Measurements from ENCODE around the gene C19orf25.
"Not testable (repeated sequence)": the region's sequence is repeated elsewhere in the genome, so short reads cannot be mapped to it uniquely, and the experiment has no call there.

C19orf25 gene

GRCh38 chr19:1445932-1446712 lies 32.9 kb downstream of the C19orf25 start:
- DNase-seq: no peak

DNA sequence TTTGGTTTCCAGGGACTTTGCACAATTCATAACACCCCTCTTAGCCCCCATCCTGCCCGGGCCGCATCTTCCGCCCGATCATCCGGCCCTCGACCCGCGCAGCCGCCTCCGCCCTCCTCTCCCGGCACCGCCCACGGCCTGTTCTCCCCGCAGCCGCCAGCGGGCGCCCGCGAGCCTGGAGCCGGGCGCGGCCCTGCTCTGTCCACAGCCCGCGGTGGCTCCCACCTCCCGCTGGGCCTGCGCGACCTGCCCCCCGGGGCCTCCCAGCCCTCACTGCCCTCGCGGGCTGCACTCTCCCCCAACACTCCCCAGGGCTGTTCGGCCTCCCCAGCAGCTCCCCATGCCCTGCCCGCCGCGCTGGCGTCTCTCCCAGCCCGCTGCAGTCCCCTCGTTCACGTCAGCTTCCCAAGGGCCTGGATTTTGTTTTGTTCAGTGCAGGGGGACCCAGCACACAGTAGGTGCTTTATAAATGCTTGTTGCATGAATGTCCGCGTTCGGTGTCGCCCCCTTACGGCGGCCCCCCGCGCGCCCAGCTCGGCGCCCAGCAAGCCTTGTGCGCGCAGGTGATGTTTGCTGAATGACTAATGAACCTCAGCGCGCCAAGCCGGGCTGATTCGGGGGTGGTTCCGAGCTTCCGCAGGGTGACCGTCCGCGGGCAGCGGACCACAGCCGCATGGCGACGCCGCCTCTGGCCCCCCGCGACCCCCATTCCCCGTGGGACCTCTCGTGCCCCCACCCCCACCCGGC lies 33.7 kb downstream of the C19orf25 start:
- peak; percentile 36 to 75 (median 60) for DNase-seq

- no peak for DNase-seq
Observed at GRCh38 chr19:1441677-1442438, 37.2 kb downstream of the C19orf25 start.

DNA sequence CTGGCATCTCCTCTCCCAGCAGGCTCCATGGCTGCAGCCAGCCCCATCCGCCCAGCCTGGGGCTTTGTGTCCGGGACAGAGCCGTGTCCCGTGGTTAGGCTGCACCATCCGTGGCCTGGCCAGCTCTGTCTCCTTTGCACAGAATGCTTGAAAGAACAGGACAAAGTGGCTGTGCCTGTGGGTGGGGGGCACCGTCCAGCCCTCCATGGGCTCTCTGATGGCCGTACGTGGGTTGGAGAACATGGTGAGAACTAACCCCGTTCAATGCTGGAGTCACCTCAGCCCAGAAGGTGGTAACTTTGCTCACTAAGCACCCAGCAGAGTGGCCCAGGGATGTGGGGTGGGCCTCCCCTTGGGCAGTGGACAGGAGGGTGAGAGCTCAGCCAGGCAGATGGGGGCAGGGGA lies 38.0 kb downstream of the C19orf25 start:
- DNase-seq: no peak

GRCh38 chr19:1440418-1440801 lies 38.6 kb downstream of the C19orf25 start:
- no peak for DNase-seq

DNA sequence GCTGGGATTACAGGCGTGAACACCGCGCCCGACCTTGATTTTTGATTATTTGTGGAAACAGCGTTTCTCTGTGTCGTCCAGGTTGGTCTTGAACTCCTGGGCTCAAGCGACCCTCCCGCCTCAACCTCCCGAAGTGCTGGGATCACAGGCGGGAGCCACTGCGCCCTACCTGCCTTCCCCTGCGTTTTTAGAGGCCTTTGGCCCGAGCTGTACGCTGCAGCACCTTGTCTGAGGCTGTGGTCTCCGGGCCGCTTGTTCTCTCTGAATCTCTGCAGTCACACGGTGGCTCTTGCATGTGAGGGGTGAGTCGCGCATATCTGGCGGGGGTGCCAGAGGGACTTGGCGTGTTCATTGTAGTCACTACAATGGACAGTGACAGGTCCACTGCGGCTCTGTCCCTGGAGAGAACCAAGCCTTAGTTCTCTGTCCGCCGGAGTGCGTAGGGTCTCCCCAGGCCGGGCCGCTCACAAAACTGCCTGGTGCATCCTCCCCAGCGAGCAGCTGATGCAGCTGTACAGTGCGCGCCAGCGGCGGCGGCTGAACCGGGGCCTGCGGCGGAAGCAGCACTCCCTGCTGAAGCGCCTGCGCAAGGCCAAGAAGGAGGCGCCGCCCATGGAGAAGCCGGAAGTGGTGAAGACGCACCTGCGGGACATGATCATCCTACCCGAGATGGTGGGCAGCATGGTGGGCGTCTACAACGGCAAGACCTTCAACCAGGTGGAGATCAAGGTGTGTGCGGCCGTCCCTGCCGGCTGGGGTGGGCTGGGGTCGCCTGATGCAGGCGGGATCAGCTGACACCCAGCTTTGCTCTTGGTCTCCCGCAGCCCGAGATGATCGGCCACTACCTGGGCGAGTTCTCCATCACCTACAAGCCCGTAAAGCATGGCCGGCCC lies 39.2 kb downstream of the C19orf25 start:
- DNase-seq: not testable (repeated sequence)

GRCh38 chr19:1438933-1439354 lies 40.1 kb downstream of the C19orf25 start:
- no peak for DNase-seq

DNA sequence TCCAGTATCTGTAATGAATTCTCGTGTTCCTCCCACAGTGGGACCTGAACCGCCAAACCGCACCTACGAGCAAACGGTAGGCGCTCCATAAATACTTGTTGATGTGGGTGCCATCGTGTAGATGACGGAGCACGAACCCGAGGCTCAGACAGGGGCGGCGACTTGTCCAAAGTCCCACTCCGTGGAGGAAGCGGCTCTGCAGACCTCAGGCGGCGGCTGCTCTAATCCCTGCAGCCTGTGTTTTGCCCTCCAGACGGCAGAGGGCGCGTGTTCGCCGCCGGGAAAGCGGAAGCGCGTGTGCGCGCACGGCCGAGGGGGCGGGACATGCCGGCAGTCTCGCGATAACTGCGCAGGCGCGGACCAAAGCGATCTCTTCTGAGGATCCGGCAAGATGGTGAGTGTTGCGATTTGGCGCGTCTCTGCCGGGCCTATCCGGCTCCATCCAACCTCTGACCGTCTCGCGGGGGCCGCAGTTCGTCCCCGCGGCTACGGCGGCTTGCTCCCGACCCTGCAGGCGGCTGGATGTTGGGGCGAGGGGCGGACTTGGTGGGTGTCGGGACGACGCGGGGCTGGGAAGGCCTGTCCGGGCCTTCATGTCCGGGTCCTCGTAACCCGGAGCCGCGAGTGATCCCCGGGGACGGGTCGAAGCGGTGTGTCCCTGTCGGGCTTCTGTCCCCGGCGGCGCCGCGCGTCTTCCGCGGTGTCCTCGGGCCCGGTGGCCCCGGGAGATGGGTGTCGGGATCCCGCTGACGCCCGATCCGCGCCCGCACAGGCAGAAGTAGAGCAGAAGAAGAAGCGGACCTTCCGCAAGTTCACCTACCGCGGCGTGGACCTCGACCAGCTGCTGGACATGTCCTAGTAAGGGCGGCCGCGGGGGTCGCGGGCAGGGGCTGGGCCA lies 40.7 kb downstream of the C19orf25 start, which contains the start of gene RPS15:
Gene RPS15 (plus strand): TSS at position 362 of the 898 bp plus-strand sequence. CDS start 30 bp downstream, at position 392.
- peak; percentile 89 to 97 (median 93) for DNase-seq

DNA sequence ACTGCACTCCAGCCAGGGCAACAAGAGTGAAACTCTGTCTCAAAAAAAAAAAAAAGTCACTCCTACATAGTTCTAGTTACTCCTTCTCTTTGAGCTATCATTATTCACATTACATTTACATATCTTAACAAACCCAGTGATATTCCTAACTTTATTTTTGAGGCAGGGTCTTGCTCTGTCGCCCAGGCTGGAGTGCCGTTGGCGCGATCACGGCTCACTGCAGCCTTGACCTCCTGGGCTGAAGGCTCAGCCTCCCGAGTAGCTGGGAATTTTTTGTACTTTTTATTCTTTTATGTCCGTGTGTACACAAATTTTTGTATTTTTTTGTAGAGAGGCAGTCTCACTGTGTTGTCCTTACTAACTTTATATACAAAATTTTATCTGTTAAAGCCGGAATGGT lies 41.4 kb downstream of the C19orf25 start:
- no peak for DNase-seq

GRCh38 chr19:1435378-1435989 lies 43.5 kb downstream of the C19orf25 start:
- no peak for DNase-seq

- no peak for DNase-seq
Observed at GRCh38 chr19:1434577-1435060, 44.4 kb downstream of the C19orf25 start.

DNA sequence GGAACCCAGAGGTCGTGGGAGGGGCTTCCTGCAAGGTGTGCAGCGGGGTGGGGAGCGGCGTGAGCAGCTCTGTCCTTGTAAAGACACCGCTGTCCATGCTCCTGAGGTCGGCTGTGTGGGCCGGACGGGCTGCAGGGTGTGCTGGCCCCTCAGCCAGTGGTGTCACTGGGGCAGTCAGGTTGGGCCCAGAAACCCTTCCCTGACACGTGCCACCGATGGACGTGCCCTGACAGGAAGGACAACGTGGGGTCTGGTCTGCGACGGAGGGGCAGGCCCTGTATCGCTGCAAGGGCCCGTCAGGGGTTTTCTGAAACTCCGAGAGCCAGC lies 45.0 kb downstream of the C19orf25 start:
- DNase-seq: no peak

- no peak for DNase-seq
Observed at GRCh38 chr19:1433119-1434039, 45.6 kb downstream of the C19orf25 start.

GRCh38 chr19:1432507-1432887 lies 46.5 kb downstream of the C19orf25 start:
- no peak for DNase-seq

- DNase-seq: no peak
Observed at GRCh38 chr19:1431759-1432506, 47.1 kb downstream of the C19orf25 start.

DNA sequence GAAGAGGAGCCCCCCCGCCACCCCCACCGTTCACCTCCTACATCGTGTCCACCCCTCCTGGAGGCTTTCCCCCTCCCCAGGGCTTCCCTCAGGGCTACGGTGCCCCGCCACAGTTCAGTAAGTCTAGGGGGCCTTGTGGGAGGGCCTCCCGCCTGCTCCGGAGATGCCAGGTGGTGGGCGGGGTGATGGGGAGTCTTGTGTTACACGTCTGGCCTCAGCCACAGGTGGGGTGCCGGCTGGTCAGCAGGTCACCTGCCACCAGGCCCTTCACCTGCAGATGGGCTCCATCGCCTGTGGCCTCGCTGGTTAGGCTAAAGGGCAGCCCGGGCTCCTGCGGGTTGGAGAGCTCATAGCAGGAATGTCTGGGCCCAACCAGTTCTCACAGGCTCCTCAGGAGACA lies 48.8 kb downstream of the C19orf25 start:
- DNase-seq: no peak

DNA sequence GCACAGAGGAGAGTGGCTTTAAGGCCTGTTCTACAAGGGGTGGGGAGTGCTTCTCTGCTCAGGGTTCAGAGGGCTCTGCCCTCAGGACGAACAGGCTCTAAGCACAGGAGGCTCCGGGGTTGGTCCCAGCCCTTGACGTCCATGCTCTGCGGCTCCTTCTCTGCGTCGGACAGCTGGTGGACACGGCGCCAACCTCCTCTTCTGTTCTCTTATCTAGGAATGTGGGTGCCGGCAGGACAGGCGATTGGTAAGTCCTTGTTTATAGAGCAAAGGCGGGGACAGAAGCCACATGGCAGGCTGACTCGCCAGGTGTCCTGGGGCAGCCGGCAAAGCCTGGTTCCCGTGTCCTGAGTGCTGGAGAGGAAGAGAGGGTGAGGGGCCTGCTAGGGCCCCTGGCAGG lies 49.3 kb downstream of the C19orf25 start:
- DNase-seq: no peak

- DNase-seq: no peak
Observed at GRCh38 chr19:1428738-1429391, 50.1 kb downstream of the C19orf25 start.
